Adrenal gland (tissue), 12 donors: ENCODE measurements around the gene ARHGEF10L. TPM values are rescaled to one million over a fixed set of nuclear protein-coding genes. Genes with fewer than 3 reads are reported as not detected.

Experiments used
- DNase-seq, 7 donors: peaks; one replicate each; pipeline ENCODE4 v3.0.0-alpha.2; 2019 to 2020
- H3K27ac ChIP-seq, 5 donors: fragments of 200-600 bp; sonication (generic) in 4 of 5; 1 replicate in 3 of 5; 2 replicates in 2 of 5; pipeline versions ENCODE4 v1.5.1 to v1.8.0; 2016 to 2020; ENCODE audit warnings: mild to moderate bottlenecking in 1 of 5
- H3K27me3 ChIP-seq: fragments of 200-600 bp; 2 replicates; pipeline ENCODE4 v1.8.0; 2021
- H3K36me3 ChIP-seq, 2 donors: fragments of 200-600 bp; replicated peaks in 1 of 2; 1 replicate in 1 of 2; 2 replicates in 1 of 2; pipeline versions ENCODE4 v1.5.1 to v1.8.0; 2018 to 2022
- H3K4me1 ChIP-seq, 2 donors: fragments of 200-600 bp; replicated peaks in 1 of 2; 1 replicate in 1 of 2; 2 replicates in 1 of 2; pipeline versions ENCODE4 v1.5.1 to v1.8.0; 2018 to 2021
- H3K4me3 ChIP-seq, 4 donors: fragments of 200-600 bp; sonication (generic) in 3 of 4; one replicate each; pipeline ENCODE4 v1.5.1; 2016 to 2018
- H3K9me3 ChIP-seq, 3 donors: fragments of 200-600 bp; sonication (generic) in 1 of 3; replicated peaks in 1 of 3; 1 replicate in 2 of 3; 2 replicates in 1 of 3; pipeline versions ENCODE4 v1.5.1 to v1.8.0; 2016 to 2021
- POLR2A ChIP-seq, 2 donors: fragments of 450-650 bp; IDR thresholded peaks; one replicate each; pipeline ENCODE4 v1.6.1; 2017; ENCODE audit warnings: antibody characterized with exemption in 2 of 2, mild to moderate bottlenecking in 2 of 2, moderate library complexity in 1 of 2
- WGBS, 4 donors: extraction: QIAGEN DNeasy Blood & Tissue Kit in 2 of 4; methylation state at CpG; one replicate each; pipeline versions ENCODE4 v1.1.5 to v1.1.7; 2013 to 2017; 5-methylcytosine and 5-hydroxymethylcytosine counted together
- intact Hi-C, 2 donors: fragments of 100-400 bp; cut with DNase I; formaldehyde crosslinking; loops; one replicate each; pipeline versions ENCODE4 v1.14.1 to v1.15.0; 2022 to 2023
- polyA plus RNA-seq, 3 donors: library from polyadenylated mRNA; stranded (reverse); fragments of 200-250 nt in 2 of 3; fragments of 350-450 nt in 1 of 3; fragmentation: Illumina TruSeq in 1 of 3; extraction: RNeasy Lipid Tissue Mini Kit (QIAGEN cat#74804) in 1 of 3; gene quantifications; one replicate each; pipeline ENCODE4 v1.2.3, GENCODE V29; 2013 to 2014
- total RNA-seq, 9 donors: library from RNA; depleted of rRNA in 4 of 9; stranded (reverse); fragments of >200 nt in 4 of 9; fragments of 120-200 nt in 1 of 9; fragmentation: NEBNext Ultra II Directional in 1 of 9; extraction: Animal tissue kit (Norgen Biotek cat#: 25700) in 1 of 9; gene quantifications; one replicate each; pipeline versions ENCODE4 v1.1.0 to v1.2.4, GENCODE V29; 2013 to 2023
- TF ChIP-seq, protein P1 (sequence below), 6 experiments: fragments of 450-650 bp in 4 of 6; fragments of 200-600 bp in 2 of 6; sonication (generic) in 1 of 6; IDR thresholded peaks; 1 replicate in 5 of 6; 2 replicates in 1 of 6; pipeline versions ENCODE4 v1.5.1 to v1.8.0; 2016 to 2021; ENCODE audit warnings: antibody characterized with exemption in 6 of 6, mild to moderate bottlenecking in 2 of 6, moderate library complexity in 1 of 6
- donor health status: healthy with polysubstance abuse.
- donor health status: Bipolar disorder and iron deficiency.
- donor health status: DM: yes; HTN: yes; CAD: no.
- donor health status: DM: no; HTN: no; CAD: no.
- donor health status: DM: no; HTN: no; CAD: no.
- donor health status: DM: yes; HTN: yes; CAD: no.

ARHGEF10L gene
- total and polyA plus RNA-seq, 12 donors: 1.7 to 54.9 (median 30.1) TPM

- H3K9me3 ChIP-seq: no peaks in the 10 kb centered on the region
- no peak overlapping the region for H3K4me3 ChIP-seq
- 86 to 96% (median 92%) methylated on average over 2 to 5 of the region's 5 CpGs for WGBS, 4 donors
- H3K27ac ChIP-seq: no peak overlapping the region
- TF ChIP-seq POLR2A (IDR thresholded peaks at IDR 0.05): no peak
- TF ChIP-seq, protein P1, sequence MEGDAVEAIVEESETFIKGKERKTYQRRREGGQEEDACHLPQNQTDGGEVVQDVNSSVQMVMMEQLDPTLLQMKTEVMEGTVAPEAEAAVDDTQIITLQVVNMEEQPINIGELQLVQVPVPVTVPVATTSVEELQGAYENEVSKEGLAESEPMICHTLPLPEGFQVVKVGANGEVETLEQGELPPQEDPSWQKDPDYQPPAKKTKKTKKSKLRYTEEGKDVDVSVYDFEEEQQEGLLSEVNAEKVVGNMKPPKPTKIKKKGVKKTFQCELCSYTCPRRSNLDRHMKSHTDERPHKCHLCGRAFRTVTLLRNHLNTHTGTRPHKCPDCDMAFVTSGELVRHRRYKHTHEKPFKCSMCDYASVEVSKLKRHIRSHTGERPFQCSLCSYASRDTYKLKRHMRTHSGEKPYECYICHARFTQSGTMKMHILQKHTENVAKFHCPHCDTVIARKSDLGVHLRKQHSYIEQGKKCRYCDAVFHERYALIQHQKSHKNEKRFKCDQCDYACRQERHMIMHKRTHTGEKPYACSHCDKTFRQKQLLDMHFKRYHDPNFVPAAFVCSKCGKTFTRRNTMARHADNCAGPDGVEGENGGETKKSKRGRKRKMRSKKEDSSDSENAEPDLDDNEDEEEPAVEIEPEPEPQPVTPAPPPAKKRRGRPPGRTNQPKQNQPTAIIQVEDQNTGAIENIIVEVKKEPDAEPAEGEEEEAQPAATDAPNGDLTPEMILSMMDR (IDR thresholded peaks at IDR 0.05): no peak
- H3K36me3 ChIP-seq: no peaks in the 10 kb centered on the region
- no peaks in the 10 kb centered on the region for H3K27me3 ChIP-seq
- peaks cover 0 to 16% of the 10 kb centered on the region in 2 donors for H3K4me1 ChIP-seq
- no peak for DNase-seq
- intact Hi-C loops: loop anchor here in 1 of 2 donors (10.0 kb wide), 1 partner anchor 185 kb away; no protein-coding TSS in a partner anchor
Measured at GRCh38 chr1:17610085-17610484, 70.6 kb downstream of the ARHGEF10L start.

DNA sequence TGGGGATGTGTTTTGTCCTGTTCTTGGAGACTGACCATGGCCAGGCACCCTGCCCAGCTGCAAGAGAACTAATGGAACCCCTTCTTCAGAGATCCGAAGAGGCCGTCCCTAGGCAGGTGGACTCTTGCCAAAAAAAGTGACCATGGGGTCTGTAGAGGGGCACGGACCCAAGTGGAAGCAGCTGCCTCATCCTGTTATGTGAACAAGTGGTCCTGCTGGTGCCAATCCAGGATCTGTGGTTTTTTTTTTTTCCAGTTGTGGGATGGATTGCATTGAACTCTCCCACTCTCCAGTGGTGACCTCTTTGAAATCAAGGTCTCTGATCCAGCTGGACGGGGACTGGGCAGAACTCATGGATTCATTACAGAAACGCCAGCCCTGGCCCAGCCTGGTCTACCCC, 71.2 kb downstream of the ARHGEF10L start:
- intact Hi-C loops: loop anchor here in 1 of 2 donors (10.0 kb wide), 1 partner anchor 186 kb away; no protein-coding TSS in a partner anchor
- H3K4me3 ChIP-seq: no peak overlapping the region
- no peaks in the 10 kb centered on the region for H3K36me3 ChIP-seq
- H3K27ac ChIP-seq: no peak overlapping the region
- no peaks in the 10 kb centered on the region for H3K9me3 ChIP-seq
- H3K4me1 ChIP-seq: peaks cover 0 to 11% of the 10 kb centered on the region in 2 donors
- DNase-seq: no peak
- H3K27me3 ChIP-seq: no peaks in the 10 kb centered on the region
- WGBS, 4 donors: 78 to 89% (median 85%) methylated on average over 5 of the region's 5 CpGs
- no peak for TF ChIP-seq POLR2A (IDR thresholded peaks at IDR 0.05)
- TF ChIP-seq, protein P1 (IDR thresholded peaks at IDR 0.05): no peak

GRCh38 chr1:17611991-17612390, 72.5 kb downstream of the ARHGEF10L start:
- 75 to 85% (median 80%) methylated on average over 1 of the region's 1 CpG for WGBS, 4 donors
- Histone ChIP-seq H3K27ac (no peak overlapping the region), H3K27me3 (no peaks in the 10 kb centered on the region), H3K9me3 (no peaks in the 10 kb centered on the region), H3K36me3 (no peaks in the 10 kb centered on the region), H3K4me3 (no peak overlapping the region), H3K4me1 (no peaks in the 10 kb centered on the region)
- intact Hi-C loops: loop anchor here in 1 of 2 donors (10.0 kb wide), 1 partner anchor 187 kb away; no protein-coding TSS in a partner anchor
- TF ChIP-seq POLR2A (IDR thresholded peaks at IDR 0.05): no peak
- TF ChIP-seq, protein P1 (IDR thresholded peaks at IDR 0.05): no peak
- DNase-seq: no peak

- H3K4me1 ChIP-seq: no peaks in the 10 kb centered on the region
Measured at GRCh38 chr1:17612831-17613230, 73.3 kb downstream of the ARHGEF10L start.

More at GRCh38 chr1:17612831-17613230, 73.3 kb downstream of the ARHGEF10L start:
- DNase-seq: no peak
- 91 to 95% (median 92%) methylated on average over 10 of the region's 10 CpGs for WGBS, 4 donors
- H3K27me3 ChIP-seq: no peaks in the 10 kb centered on the region
- H3K36me3 ChIP-seq: no peaks in the 10 kb centered on the region
- TF ChIP-seq, protein P1 (IDR thresholded peaks at IDR 0.05): no peak
- TF ChIP-seq POLR2A (IDR thresholded peaks at IDR 0.05): no peak
- H3K4me3 ChIP-seq: no peak overlapping the region
- no peaks in the 10 kb centered on the region for H3K9me3 ChIP-seq
- no peak overlapping the region for H3K27ac ChIP-seq
- intact Hi-C loops: loop anchor here in 1 of 2 donors (10.0 kb wide), 1 partner anchor 188 kb away; no protein-coding TSS in a partner anchor
